HL-60 (cell line): Measurements from ENCODE around the gene SLC44A4.

Source experiments
- GABPA ChIP-seq: IDR thresholded peaks from 2 replicates; pipeline ENCODE4 v1.6.1; 2012; ENCODE audit warnings: low read depth
- POLR2AphosphoS5 ChIP-seq: IDR thresholded peaks from 2 replicates; pipeline ENCODE4 v1.6.1; 2012; ENCODE audit warnings: low read depth
- TF ChIP-seq, protein P1 (sequence below): IDR thresholded peaks from one replicate; pipeline ENCODE4 v1.5.1; 2011; ENCODE audit warnings: low read length, control low read depth, inconsistent platforms; ENCODE audit not compliant: insufficient read depth

DNA sequence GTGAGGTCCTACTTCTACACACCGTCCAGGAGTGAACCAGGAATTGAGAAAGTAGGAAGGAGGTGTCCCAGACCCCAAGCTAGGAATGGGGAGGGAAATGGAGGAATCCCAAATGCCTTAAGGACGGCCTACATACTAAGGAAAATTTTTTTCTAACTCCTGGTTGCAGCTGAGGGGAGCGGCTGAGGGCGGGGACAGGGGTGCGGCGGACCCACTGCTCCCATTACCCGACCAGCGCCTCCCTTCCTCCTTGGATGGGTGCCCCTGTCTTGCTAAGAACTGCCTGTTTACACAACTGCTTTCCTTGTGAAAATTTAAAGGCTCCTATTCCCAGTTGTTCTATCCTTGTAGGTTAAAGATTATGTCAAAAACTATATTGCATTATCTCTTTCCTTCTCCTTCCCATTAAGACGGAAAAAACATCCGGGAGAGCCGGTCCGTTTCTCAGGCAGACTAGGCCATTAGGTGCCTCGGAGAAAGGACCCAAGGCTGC, 52.0 kb downstream of the SLC44A4 start:
- no peak; the same call in 1 of the 2 replicates for TF ChIP-seq POLR2AphosphoS5
- TF ChIP-seq, protein P1, sequence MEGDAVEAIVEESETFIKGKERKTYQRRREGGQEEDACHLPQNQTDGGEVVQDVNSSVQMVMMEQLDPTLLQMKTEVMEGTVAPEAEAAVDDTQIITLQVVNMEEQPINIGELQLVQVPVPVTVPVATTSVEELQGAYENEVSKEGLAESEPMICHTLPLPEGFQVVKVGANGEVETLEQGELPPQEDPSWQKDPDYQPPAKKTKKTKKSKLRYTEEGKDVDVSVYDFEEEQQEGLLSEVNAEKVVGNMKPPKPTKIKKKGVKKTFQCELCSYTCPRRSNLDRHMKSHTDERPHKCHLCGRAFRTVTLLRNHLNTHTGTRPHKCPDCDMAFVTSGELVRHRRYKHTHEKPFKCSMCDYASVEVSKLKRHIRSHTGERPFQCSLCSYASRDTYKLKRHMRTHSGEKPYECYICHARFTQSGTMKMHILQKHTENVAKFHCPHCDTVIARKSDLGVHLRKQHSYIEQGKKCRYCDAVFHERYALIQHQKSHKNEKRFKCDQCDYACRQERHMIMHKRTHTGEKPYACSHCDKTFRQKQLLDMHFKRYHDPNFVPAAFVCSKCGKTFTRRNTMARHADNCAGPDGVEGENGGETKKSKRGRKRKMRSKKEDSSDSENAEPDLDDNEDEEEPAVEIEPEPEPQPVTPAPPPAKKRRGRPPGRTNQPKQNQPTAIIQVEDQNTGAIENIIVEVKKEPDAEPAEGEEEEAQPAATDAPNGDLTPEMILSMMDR, result no peak
- TF ChIP-seq GABPA, result no peak
